A673 (cell line): ENCODE measurements around the gene ZNF763. TPM values are rescaled to one million over a fixed set of nuclear protein-coding genes. Genes with fewer than 3 reads are reported as not detected.

Experiments used
- BruUV-seq: library from RNA; stranded (reverse); fragments of 400-500 nt; replicated peaks from 2 replicates; lab custom pipeline; 2021; lab: Mats Ljungman, UMichigan
- CTCF ChIA-PET: fragments of 300-600 bp; sonication (Branson Sonifier 250); formaldehyde crosslinking; loops from one replicate; lab custom pipeline; 2022; ENCODE audit warnings: antibody characterized with exemption; lab: Charles Lee
- POLR2A ChIA-PET: fragments of 300-600 bp; sonication (Branson Sonifier 250); formaldehyde crosslinking; loops from one replicate; lab custom pipeline; 2022; ENCODE audit warnings: antibody characterized with exemption; ENCODE audit not compliant: low non-redundant PET; lab: Charles Lee
- DNase-seq: peaks from one replicate; pipeline ENCODE4 v3.0.0-alpha.2; 2015; ENCODE audit warnings: low spot score
- H3K27ac ChIP-seq: fragments of 200-600 bp; sonication (generic); 2 replicates; pipeline ENCODE4 v1.5.1; 2016; ENCODE audit warnings: mixed run types, low read depth, mild to moderate bottlenecking, mixed read lengths, antibody characterized with exemption, low read length; ENCODE audit not compliant: poor library complexity, severe bottlenecking
- H3K27me3 ChIP-seq: fragments of 200-600 bp; sonication (generic); replicated peaks from 2 replicates; pipeline ENCODE4 v1.6.1; 2017; ENCODE audit warnings: mixed run types, low read depth, mild to moderate bottlenecking, mixed read lengths, antibody characterized with exemption, low read length; ENCODE audit not compliant: insufficient read depth, poor library complexity
- H3K36me3 ChIP-seq: fragments of 200-600 bp; sonication (generic); 2 replicates; pipeline ENCODE4 v1.6.1; 2016; ENCODE audit warnings: mixed run types, mild to moderate bottlenecking, mixed read lengths, antibody characterized with exemption, low read length; ENCODE audit not compliant: insufficient read depth, poor library complexity, severe bottlenecking
- H3K4me1 ChIP-seq: fragments of 200-600 bp; sonication (generic); 2 replicates; pipeline ENCODE4 v1.6.1; 2017; ENCODE audit warnings: mixed run types, mild to moderate bottlenecking, mixed read lengths, antibody characterized with exemption, low read length; ENCODE audit not compliant: insufficient read depth, poor library complexity, severe bottlenecking
- H3K4me3 ChIP-seq: fragments of 200-600 bp; sonication (generic); 2 replicates; pipeline ENCODE4 v1.5.1; 2016; ENCODE audit warnings: low read depth, mixed run types, mild to moderate bottlenecking, mixed read lengths, low read length; ENCODE audit not compliant: poor library complexity, severe bottlenecking
- H3K9me3 ChIP-seq: fragments of 200-600 bp; sonication (generic); 2 replicates; pipeline ENCODE4 v1.6.1; 2016; ENCODE audit warnings: mixed run types, low read depth, mild to moderate bottlenecking, mixed read lengths, antibody characterized with exemption, low read length; ENCODE audit not compliant: poor library complexity, severe bottlenecking
- EZH2 ChIP-seq: fragments of 200-600 bp; sonication (generic); IDR thresholded peaks from 2 replicates; pipeline ENCODE4 v1.6.1; 2017; ENCODE audit warnings: borderline replicate concordance, low read depth, mild to moderate bottlenecking, mixed read lengths, antibody characterized with exemption, low read length; ENCODE audit not compliant: poor library complexity, severe bottlenecking
- intact Hi-C: fragments of 100-400 bp; cut with micrococcal nuclease; formaldehyde crosslinking; loops from one replicate; pipeline ENCODE4 v1.10.0; 2022; ENCODE audit not compliant: unreplicated experiment
- total RNA-seq: library from RNA; stranded (reverse); gene quantifications from 2 replicates; pipeline ENCODE4 v1.2.3, GENCODE V29; 2021
- TF ChIP-seq, protein P1 (sequence below): fragments of 300-800, 200-600 bp; sonication (generic); conservative IDR thresholded peaks from 2 replicates; pipeline ENCODE4 v1.5.1; 2017; ENCODE audit warnings: low read depth, mild to moderate bottlenecking, antibody characterized with exemption, low read length, moderate library complexity, mixed read lengths

ZNF763 gene
- total RNA-seq, 1 experiment from 2014 or later, result not detected

DNA sequence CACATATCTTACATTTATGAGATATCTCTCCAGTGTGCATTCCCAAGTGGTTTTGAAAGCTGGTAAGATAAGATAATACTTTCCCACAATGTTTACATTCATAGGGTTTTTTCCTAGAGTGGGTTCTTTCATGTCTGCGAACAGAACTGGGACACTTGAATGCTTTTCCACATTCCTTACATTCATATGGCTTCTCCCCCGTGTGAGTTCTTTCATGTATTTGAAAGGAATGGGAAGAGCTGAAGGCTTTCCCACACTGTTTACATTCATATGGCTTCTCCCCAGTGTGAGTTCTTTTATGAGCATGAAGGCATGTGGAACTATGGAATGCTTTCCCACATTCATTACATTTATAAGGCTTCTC is 50.9 kb downstream of the ZNF763 start:
- no peak for DNase-seq
- H3K4me3 ChIP-seq, result no peak overlapping the region
- TF ChIP-seq EZH2, result no peak
- TF ChIP-seq, protein P1, sequence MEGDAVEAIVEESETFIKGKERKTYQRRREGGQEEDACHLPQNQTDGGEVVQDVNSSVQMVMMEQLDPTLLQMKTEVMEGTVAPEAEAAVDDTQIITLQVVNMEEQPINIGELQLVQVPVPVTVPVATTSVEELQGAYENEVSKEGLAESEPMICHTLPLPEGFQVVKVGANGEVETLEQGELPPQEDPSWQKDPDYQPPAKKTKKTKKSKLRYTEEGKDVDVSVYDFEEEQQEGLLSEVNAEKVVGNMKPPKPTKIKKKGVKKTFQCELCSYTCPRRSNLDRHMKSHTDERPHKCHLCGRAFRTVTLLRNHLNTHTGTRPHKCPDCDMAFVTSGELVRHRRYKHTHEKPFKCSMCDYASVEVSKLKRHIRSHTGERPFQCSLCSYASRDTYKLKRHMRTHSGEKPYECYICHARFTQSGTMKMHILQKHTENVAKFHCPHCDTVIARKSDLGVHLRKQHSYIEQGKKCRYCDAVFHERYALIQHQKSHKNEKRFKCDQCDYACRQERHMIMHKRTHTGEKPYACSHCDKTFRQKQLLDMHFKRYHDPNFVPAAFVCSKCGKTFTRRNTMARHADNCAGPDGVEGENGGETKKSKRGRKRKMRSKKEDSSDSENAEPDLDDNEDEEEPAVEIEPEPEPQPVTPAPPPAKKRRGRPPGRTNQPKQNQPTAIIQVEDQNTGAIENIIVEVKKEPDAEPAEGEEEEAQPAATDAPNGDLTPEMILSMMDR, result no peak
- ChIA-PET CTCF (no interaction called here), POLR2A (no interaction called here)
- no peaks in the 10 kb centered on the region for H3K27me3 ChIP-seq
- no peak overlapping the region for H3K27ac ChIP-seq
- H3K4me1 ChIP-seq, result no peaks in the 10 kb centered on the region
- peaks cover 61% of the 10 kb centered on the region for H3K9me3 ChIP-seq
- peaks cover 37% of the 10 kb centered on the region for H3K36me3 ChIP-seq
- intact Hi-C loops, result no loop called here
- no TSS peak for BruUV-seq

Other genes starting within 250 kb of the ZNF763 start
- gene ZNF823, start 226.1 kb upstream of the ZNF763 start, total RNA-seq, result 7.1 and 8.4 TPM in 2 replicates
- gene ZNF441, start 198.0 kb upstream of the ZNF763 start, total RNA-seq, result 3.7 TPM in 2 replicates
- gene ZNF491, start 166.5 kb upstream of the ZNF763 start, total RNA-seq, result 0.60 and 1.7 TPM in 2 replicates
- 7.1 and 9.2 TPM in 2 replicates for gene ZNF440, start 150.8 kb upstream of the ZNF763 start, total RNA-seq
- 4.0 and 4.4 TPM in 2 replicates for gene ZNF439, start 116.3 kb upstream of the ZNF763 start, total RNA-seq
- gene ZNF69, start 77.3 kb upstream of the ZNF763 start, total RNA-seq, result 4.3 and 5.5 TPM in 2 replicates
- gene ZNF700, start 39.9 kb upstream of the ZNF763 start, total RNA-seq, result 10.9 and 11.0 TPM in 2 replicates
- 2.2 and 3.0 TPM in 2 replicates for gene ZNF433, start 70.6 kb downstream of the ZNF763 start, total RNA-seq
- gene ZNF878, start 87.9 kb downstream of the ZNF763 start, total RNA-seq, result 1.3 and 1.5 TPM in 2 replicates
- gene ZNF844, start 99.7 kb downstream of the ZNF763 start, total RNA-seq, result 1.5 TPM in 2 replicates
- 4.9 and 5.4 TPM in 2 replicates for gene ZNF20, start 175.3 kb downstream of the ZNF763 start, total RNA-seq
- gene ZNF625, start 191.7 kb downstream of the ZNF763 start, total RNA-seq, result 9.1 and 11.1 TPM in 2 replicates
- 9.6 and 12.2 TPM in 2 replicates for gene ZNF136, start 198.1 kb downstream of the ZNF763 start, total RNA-seq